Measurements from ENCODE around the gene NDST1. TPM values are rescaled to one million over a fixed set of nuclear protein-coding genes. Genes with fewer than 3 reads are reported as not detected.
A peak's percentile ranks its signal among the peaks of the same experiment; 100 is the strongest.

The NDST1 gene
- total and polyA plus RNA-seq, 2 experiments from 2014 or later, result 39.1 to 129 TPM

GRCh38 chr5:150498971-150499370, 9.0 kb upstream of the NDST1 start:
- TF ChIP-seq EZH2 (IDR thresholded peaks at IDR 0.05; ENCODE audit: insufficient read depth, poor library complexity, severe bottlenecking) (no peak), EZH2phosphoT487 (IDR thresholded peaks at IDR 0.05; ENCODE audit: insufficient read depth, low read depth) (no peak)
- H3K4me2 ChIP-seq (ENCODE audit: unreplicated experiment), result peak overlapping the region; percentile 97
- H3K4me1 ChIP-seq (ENCODE audit: insufficient read depth), result peaks cover 69% of the 10 kb centered on the region
- DNase-seq, result no peak
- H2AFZ ChIP-seq, result no peak overlapping the region
- in situ Hi-C loops (cut with MboI), result no loop called here
- peaks cover 100% of the 10 kb centered on the region for H3K79me2 ChIP-seq (ENCODE audit: insufficient read depth)
- H3K9ac ChIP-seq, result peak overlapping the region; percentile 74
- peak overlapping the region; percentile 90 for H3K27ac ChIP-seq
- H4K20me1 ChIP-seq (ENCODE audit: insufficient read depth), result no peaks in the 10 kb centered on the region
- peaks cover 26% of the 10 kb centered on the region for H3F3A ChIP-seq (ENCODE audit: insufficient read depth)
- no peaks in the 10 kb centered on the region for H3K9me3 ChIP-seq (ENCODE audit: low read depth)
- no peaks in the 10 kb centered on the region for H3K27me3 ChIP-seq (replicated peaks; ENCODE audit: insufficient read depth)
- peak overlapping the region; percentile 65 for H3K4me3 ChIP-seq
- H3K9me2 ChIP-seq (ENCODE audit: insufficient read depth), result no peaks in the 10 kb centered on the region
- H3K36me3 ChIP-seq (ENCODE audit: low read depth), result no peaks in the 10 kb centered on the region

GRCh38 chr5:150499437-150499956, 8.4 kb upstream of the NDST1 start:
- H4K20me1 ChIP-seq (ENCODE audit: insufficient read depth), result no peaks in the 10 kb centered on the region
- H3K9me3 ChIP-seq (ENCODE audit: low read depth), result no peaks in the 10 kb centered on the region
- no peaks in the 10 kb centered on the region for H3K36me3 ChIP-seq (ENCODE audit: low read depth)
- peaks cover 26% of the 10 kb centered on the region for H3F3A ChIP-seq (ENCODE audit: insufficient read depth)
- H2AFZ ChIP-seq, result no peak overlapping the region
- in situ Hi-C loops (cut with MboI), result no loop called here
- H3K27ac ChIP-seq, result peak overlapping the region; percentile 90; the same call in 1 of the 2 replicates
- 88 to 93% methylated on average over 7 of the region's 7 CpGs for WGBS, 2 experiments (ENCODE audit: low coverage in 1 of 2, low lambda C conversion rate in 2 of 2, missing lambda C conversion rate in 2 of 2)
- peak overlapping the region; percentile 65; the same call in 1 of the 2 replicates for H3K4me3 ChIP-seq
- TF ChIP-seq EZH2phosphoT487 (IDR thresholded peaks at IDR 0.05; ENCODE audit: insufficient read depth, low read depth), result no peak
- H3K79me2 ChIP-seq (ENCODE audit: insufficient read depth), result peaks cover 100% of the 10 kb centered on the region
- no peaks in the 10 kb centered on the region for H3K9me2 ChIP-seq (ENCODE audit: insufficient read depth)
- no peak for DNase-seq
- H3K9ac ChIP-seq, result peak overlapping the region; percentile 6; the same call in 1 of the 2 replicates
- H3K4me2 ChIP-seq (ENCODE audit: unreplicated experiment), result peak overlapping the region; percentile 97
- no peaks in the 10 kb centered on the region for H3K27me3 ChIP-seq (replicated peaks; ENCODE audit: insufficient read depth)
- peaks cover 74% of the 10 kb centered on the region for H3K4me1 ChIP-seq (ENCODE audit: insufficient read depth)

GRCh38 chr5:150500328-150500841, 7.5 kb upstream of the NDST1 start:
- Histone ChIP-seq H3K9me3 (ENCODE audit: low read depth) (no peaks in the 10 kb centered on the region), H4K20me1 (ENCODE audit: insufficient read depth) (no peaks in the 10 kb centered on the region), H3K27ac (no peak overlapping the region), H3K27me3 (replicated peaks; ENCODE audit: insufficient read depth) (no peaks in the 10 kb centered on the region), H3K9me2 (ENCODE audit: insufficient read depth) (no peaks in the 10 kb centered on the region), H3K4me3 (0 out of 2 replicates have a peak overlapping the region, but pooled peaks have one; percentile 65), H3F3A (ENCODE audit: insufficient read depth) (peaks cover 26% of the 10 kb centered on the region), H3K36me3 (ENCODE audit: low read depth) (no peaks in the 10 kb centered on the region), H3K4me2 (ENCODE audit: unreplicated experiment) (no peak overlapping the region), H2AFZ (no peak overlapping the region), H3K4me1 (ENCODE audit: insufficient read depth) (peaks cover 81% of the 10 kb centered on the region), H3K79me2 (ENCODE audit: insufficient read depth) (peaks cover 100% of the 10 kb centered on the region), H3K9ac (no peak overlapping the region)
- DNase-seq, result no peak
- in situ Hi-C loops (cut with MboI), result no loop called here
- TF ChIP-seq EZH2 (IDR thresholded peaks at IDR 0.05; ENCODE audit: insufficient read depth, poor library complexity, severe bottlenecking) (no peak), EZH2phosphoT487 (IDR thresholded peaks at IDR 0.05; ENCODE audit: insufficient read depth, low read depth) (no peak)
- 63 to 68% methylated on average over 3 of the region's 3 CpGs for WGBS, 2 experiments (ENCODE audit: low coverage in 1 of 2, low lambda C conversion rate in 2 of 2, missing lambda C conversion rate in 2 of 2)

GRCh38 chr5:150500905-150501304, 7.0 kb upstream of the NDST1 start:
- DNase-seq, result no peak
- peaks cover 26% of the 10 kb centered on the region for H3F3A ChIP-seq (ENCODE audit: insufficient read depth)
- no peak overlapping the region for H3K9ac ChIP-seq
- no peak for TF ChIP-seq EZH2phosphoT487 (IDR thresholded peaks at IDR 0.05; ENCODE audit: insufficient read depth, low read depth)
- no peak for TF ChIP-seq EZH2 (IDR thresholded peaks at IDR 0.05; ENCODE audit: insufficient read depth, poor library complexity, severe bottlenecking)
- H3K4me2 ChIP-seq (ENCODE audit: unreplicated experiment), result peak overlapping the region; percentile 4
- H3K9me2 ChIP-seq (ENCODE audit: insufficient read depth), result no peaks in the 10 kb centered on the region
- H4K20me1 ChIP-seq (ENCODE audit: insufficient read depth), result no peaks in the 10 kb centered on the region
- no peak overlapping the region for H3K4me3 ChIP-seq
- H3K9me3 ChIP-seq (ENCODE audit: low read depth), result no peaks in the 10 kb centered on the region
- peaks cover 100% of the 10 kb centered on the region for H3K79me2 ChIP-seq (ENCODE audit: insufficient read depth)
- 0 out of 2 replicates have a peak overlapping the region, but pooled peaks have one; percentile 50 for H3K27ac ChIP-seq
- H3K36me3 ChIP-seq (ENCODE audit: low read depth), result no peaks in the 10 kb centered on the region; the same call in 1 of the 2 replicates
- peaks cover 84% of the 10 kb centered on the region for H3K4me1 ChIP-seq (ENCODE audit: insufficient read depth)
- 95 to 97% methylated on average over 8 of the region's 8 CpGs for WGBS, 2 experiments (ENCODE audit: low coverage in 1 of 2, low lambda C conversion rate in 2 of 2, missing lambda C conversion rate in 2 of 2)
- H2AFZ ChIP-seq, result no peak overlapping the region
- H3K27me3 ChIP-seq (replicated peaks; ENCODE audit: insufficient read depth), result no peaks in the 10 kb centered on the region
- in situ Hi-C loops (cut with MboI), result no loop called here

All from GM23248 (cell line).